Stimulated activated CD4-positive, alpha-beta T cell treated with anti-CD3 and anti-CD28 coated beads, Interleukin-4, amount 100 ng/mL, for 4 hours (primary cell): Measurements from ENCODE around the gene BCL2L12.

Experiments
- DNase-seq, 2 experiments: peaks; one replicate each; pipeline ENCODE4 v3.0.0-alpha.2; 2020

Gene BCL2L12

GRCh38 chr19:49685845-49686332, 20.2 kb downstream of the BCL2L12 start:
- DNase-seq: no peak

GRCh38 chr19:49686503-49687088, 20.9 kb downstream of the BCL2L12 start:
- no peak for DNase-seq

GRCh38 chr19:49687150-49687549, 21.4 kb downstream of the BCL2L12 start:
- DNase-seq: no peak

- DNase-seq: no peak
Measured at GRCh38 chr19:49687566-49688316, 22.0 kb downstream of the BCL2L12 start.

GRCh38 chr19:49688531-49689132, 22.9 kb downstream of the BCL2L12 start:
- no peak for DNase-seq

- DNase-seq: peak in 1 of 2 experiments; percentile 55
Measured at GRCh38 chr19:49689133-49690078, 23.7 kb downstream of the BCL2L12 start, which contains the start of gene ADM5. TSS of gene ADM5 (plus strand) at chr19:49689594. CDS start at chr19:49689838, 244 bp downstream.

GRCh38 chr19:49690079-49690655, 24.4 kb downstream of the BCL2L12 start:
- no peak for DNase-seq

- DNase-seq: peak; percentile 52 to 55
Measured at GRCh38 chr19:49690656-49691242, 25.0 kb downstream of the BCL2L12 start, which contains the start of gene CPT1C. TSS of gene CPT1C (plus strand) at chr19:49691116. CDS start at chr19:49692253, 1,137 bp downstream.

GRCh38 chr19:49691243-49692146, 25.8 kb downstream of the BCL2L12 start:
- peak in 1 of 2 experiments; percentile 26 for DNase-seq

GRCh38 chr19:49692147-49692506, 26.4 kb downstream of the BCL2L12 start:
- no peak for DNase-seq

- no peak for DNase-seq
Measured at GRCh38 chr19:49696115-49696514, 30.4 kb downstream of the BCL2L12 start.

GRCh38 chr19:49696865-49697264, 31.1 kb downstream of the BCL2L12 start:
- DNase-seq: no peak

GRCh38 chr19:49699364-49699763, 33.6 kb downstream of the BCL2L12 start:
- DNase-seq: no peak

- DNase-seq: no peak
Measured at GRCh38 chr19:49700563-49700962, 34.8 kb downstream of the BCL2L12 start.

- DNase-seq: no peak
Measured at GRCh38 chr19:49701271-49701786, 35.6 kb downstream of the BCL2L12 start.

GRCh38 chr19:49704888-49705642, 39.3 kb downstream of the BCL2L12 start:
- DNase-seq: no peak

- no peak for DNase-seq
Measured at GRCh38 chr19:49705919-49706318, 40.2 kb downstream of the BCL2L12 start.

GRCh38 chr19:49710372-49710951, 44.7 kb downstream of the BCL2L12 start:
- DNase-seq: no peak

- no peak for DNase-seq
Measured at GRCh38 chr19:49712397-49712859, 46.7 kb downstream of the BCL2L12 start.
